ENCODE results near the gene RAD9A.

The RAD9A gene

GRCh38 chr11:67355023-67355793 lies 36.6 kb upstream of the RAD9A start:
- peak overlapping the region; percentile 91; the same call in 1 of the 2 replicates for H3K4me2 ChIP-seq (ENCODE audit: low read length)
- peaks cover 8% of the 10 kb centered on the region for H3K36me3 ChIP-seq (ENCODE audit: insufficient read depth, low read length)
- H3K27me3 ChIP-seq (ENCODE audit: insufficient read depth, low read length) = no peaks in the 10 kb centered on the region
- no peaks in the 10 kb centered on the region for H4K20me1 ChIP-seq (ENCODE audit: insufficient read depth, low read length)
- no peak overlapping the region for H2AFZ ChIP-seq (ENCODE audit: low read length)
- H3K9me3 ChIP-seq (ENCODE audit: low read length) = no peaks in the 10 kb centered on the region
- TF ChIP-seq EZH2 (IDR thresholded peaks at IDR 0.05; ENCODE audit: borderline replicate concordance, low read length) (no peak), CTCF (IDR thresholded peaks at IDR 0.05; ENCODE audit: low read length) (no peak)
- H3K9me2 ChIP-seq (ENCODE audit: low read depth, low read length) = no peaks in the 10 kb centered on the region
- peak overlapping the region; percentile 47 for H3K4me3 ChIP-seq (ENCODE audit: low read depth, low read length, poor library complexity, severe bottlenecking)
- no peaks in the 10 kb centered on the region for H3K79me2 ChIP-seq (ENCODE audit: insufficient read depth, low read length)
- no peaks in the 10 kb centered on the region for H3F3A ChIP-seq (ENCODE audit: insufficient read depth, low read length)
- peak overlapping the region; percentile 98 for H3K27ac ChIP-seq (ENCODE audit: low read depth, low read length, poor library complexity, severe bottlenecking)
- H3K9ac ChIP-seq (ENCODE audit: low read length) = peak overlapping the region; percentile 77; the same call in 1 of the 2 replicates
- peaks cover 60% of the 10 kb centered on the region for H3K4me1 ChIP-seq (ENCODE audit: insufficient read depth, low read length, severe bottlenecking)

GRCh38 chr11:67355794-67356386 lies 35.9 kb upstream of the RAD9A start:
- TF ChIP-seq CTCF (IDR thresholded peaks at IDR 0.05; ENCODE audit: low read length) (no peak), EZH2 (IDR thresholded peaks at IDR 0.05; ENCODE audit: borderline replicate concordance, low read length) (no peak)
- no peaks in the 10 kb centered on the region for H3K27me3 ChIP-seq (ENCODE audit: insufficient read depth, low read length)
- H3K36me3 ChIP-seq (ENCODE audit: insufficient read depth, low read length) = peaks cover 7% of the 10 kb centered on the region
- no peaks in the 10 kb centered on the region for H3F3A ChIP-seq (ENCODE audit: insufficient read depth, low read length)
- no peaks in the 10 kb centered on the region for H3K9me3 ChIP-seq (ENCODE audit: low read length)
- H3K4me3 ChIP-seq (ENCODE audit: low read depth, low read length, poor library complexity, severe bottlenecking) = peak overlapping the region; percentile 47
- H4K20me1 ChIP-seq (ENCODE audit: insufficient read depth, low read length) = no peaks in the 10 kb centered on the region
- peak overlapping the region; percentile 91 for H3K4me2 ChIP-seq (ENCODE audit: low read length)
- H3K27ac ChIP-seq (ENCODE audit: low read depth, low read length, poor library complexity, severe bottlenecking) = peak overlapping the region; percentile 98
- no peaks in the 10 kb centered on the region for H3K79me2 ChIP-seq (ENCODE audit: insufficient read depth, low read length)
- H3K4me1 ChIP-seq (ENCODE audit: insufficient read depth, low read length, severe bottlenecking) = peaks cover 54% of the 10 kb centered on the region
- H3K9me2 ChIP-seq (ENCODE audit: low read depth, low read length) = no peaks in the 10 kb centered on the region
- peak overlapping the region; percentile 77 for H3K9ac ChIP-seq (ENCODE audit: low read length)
- no peak overlapping the region for H2AFZ ChIP-seq (ENCODE audit: low read length)

- H3K4me3 ChIP-seq (ENCODE audit: low read depth, low read length, poor library complexity, severe bottlenecking) = peak overlapping the region; percentile 47
These were observed 35.4 kb upstream of the RAD9A start for GRCh38 chr11:67356387-67356863.

More at GRCh38 chr11:67356387-67356863, 35.4 kb upstream of the RAD9A start:
- TF ChIP-seq CTCF (IDR thresholded peaks at IDR 0.05; ENCODE audit: low read length) (no peak), EZH2 (IDR thresholded peaks at IDR 0.05; ENCODE audit: borderline replicate concordance, low read length) (no peak)
- Histone ChIP-seq H3K27ac (ENCODE audit: low read depth, low read length, poor library complexity, severe bottlenecking) (peak overlapping the region; percentile 98), H3K9me3 (ENCODE audit: low read length) (no peaks in the 10 kb centered on the region), H3K4me1 (ENCODE audit: insufficient read depth, low read length, severe bottlenecking) (peaks cover 48% of the 10 kb centered on the region), H3K9me2 (ENCODE audit: low read depth, low read length) (no peaks in the 10 kb centered on the region), H4K20me1 (ENCODE audit: insufficient read depth, low read length) (no peaks in the 10 kb centered on the region), H3K36me3 (ENCODE audit: insufficient read depth, low read length) (peaks cover 3% of the 10 kb centered on the region; the same call in 1 of the 2 replicates), H3K27me3 (ENCODE audit: insufficient read depth, low read length) (no peaks in the 10 kb centered on the region), H3K4me2 (ENCODE audit: low read length) (peak overlapping the region; percentile 91), H3F3A (ENCODE audit: insufficient read depth, low read length) (no peaks in the 10 kb centered on the region), H3K9ac (ENCODE audit: low read length) (peak overlapping the region; percentile 77), H3K79me2 (ENCODE audit: insufficient read depth, low read length) (no peaks in the 10 kb centered on the region), H2AFZ (ENCODE audit: low read length) (no peak overlapping the region)

Measured in OCI-LY1 (cell line).